Renal pelvis (tissue), 12 donors: ENCODE measurements around the gene CCNE1. TPM values are rescaled to one million over a fixed set of nuclear protein-coding genes. Genes with fewer than 3 reads are reported as not detected.

Experiments used
- DNase-seq: peaks from one replicate; pipeline ENCODE4 v3.0.0-alpha.2; 2013
- long read RNA-seq, 16 experiments: transcript quantifications; one replicate each; lab custom pipeline, GENCODE V29; 2026
- polyA plus RNA-seq, 3 donors: library from polyadenylated mRNA; unstranded; fragments of 120-200 nt; gene quantifications; one replicate each; pipeline ENCODE4 v1.2.1, GENCODE V29; 2013; ENCODE audit not compliant: insufficient read length in 3 of 3

Gene CCNE1
- polyA plus RNA-seq: 1 to 10 TPM; 8.8 to 9.9 (median 9.7) TPM
- long read RNA-seq, donor 1, partial matches to known transcripts: 0 of 2 reads
- long read RNA-seq, donor 1, other reads (novel, unspliced or antisense): 0 of 2 reads
- long read RNA-seq, donor 2, partial matches to known transcripts: 0 of 2 reads
- long read RNA-seq, donor 2, other reads (novel, unspliced or antisense): 0 of 2 reads
- long read RNA-seq, donor 3, partial matches to known transcripts: 0 of 2 reads
- long read RNA-seq, donor 3, other reads (novel, unspliced or antisense): 0 of 2 reads
- long read RNA-seq, donor 4: 0 reads
- long read RNA-seq, donor 5, partial matches to known transcripts: 0 of 1 reads
- long read RNA-seq, donor 5, other reads (novel, unspliced or antisense): 0 of 1 reads
- long read RNA-seq, donor 6: 0 reads
- long read RNA-seq, donor 7, partial matches to known transcripts: 0 of 2 reads
- long read RNA-seq, donor 7, other reads (novel, unspliced or antisense): 0 of 2 reads
- long read RNA-seq, donor 8, partial matches to known transcripts: 0 of 1 reads
- long read RNA-seq, donor 8, other reads (novel, unspliced or antisense): 0 of 1 reads
- long read RNA-seq, donor 9, partial matches to known transcripts: 0 of 2 reads
- long read RNA-seq, donor 9, other reads (novel, unspliced or antisense): 0 of 2 reads
- long read RNA-seq, donor 10, partial matches to known transcripts: 0 of 1 reads
- long read RNA-seq, donor 10, other reads (novel, unspliced or antisense): 0 of 1 reads
- long read RNA-seq, donor 11: 0 reads
- long read RNA-seq, donor 12: 0 reads
- long read RNA-seq, donor 13: 0 reads
- long read RNA-seq, donor 14: 0 reads
- long read RNA-seq, donor 15, partial matches to known transcripts: 0 of 3 reads
- long read RNA-seq, donor 15, other reads (novel, unspliced or antisense): 0 of 3 reads
- long read RNA-seq, donor 16, partial matches to known transcripts: 0 of 2 reads
- long read RNA-seq, donor 16, other reads (novel, unspliced or antisense): 0 of 2 reads

DNA sequence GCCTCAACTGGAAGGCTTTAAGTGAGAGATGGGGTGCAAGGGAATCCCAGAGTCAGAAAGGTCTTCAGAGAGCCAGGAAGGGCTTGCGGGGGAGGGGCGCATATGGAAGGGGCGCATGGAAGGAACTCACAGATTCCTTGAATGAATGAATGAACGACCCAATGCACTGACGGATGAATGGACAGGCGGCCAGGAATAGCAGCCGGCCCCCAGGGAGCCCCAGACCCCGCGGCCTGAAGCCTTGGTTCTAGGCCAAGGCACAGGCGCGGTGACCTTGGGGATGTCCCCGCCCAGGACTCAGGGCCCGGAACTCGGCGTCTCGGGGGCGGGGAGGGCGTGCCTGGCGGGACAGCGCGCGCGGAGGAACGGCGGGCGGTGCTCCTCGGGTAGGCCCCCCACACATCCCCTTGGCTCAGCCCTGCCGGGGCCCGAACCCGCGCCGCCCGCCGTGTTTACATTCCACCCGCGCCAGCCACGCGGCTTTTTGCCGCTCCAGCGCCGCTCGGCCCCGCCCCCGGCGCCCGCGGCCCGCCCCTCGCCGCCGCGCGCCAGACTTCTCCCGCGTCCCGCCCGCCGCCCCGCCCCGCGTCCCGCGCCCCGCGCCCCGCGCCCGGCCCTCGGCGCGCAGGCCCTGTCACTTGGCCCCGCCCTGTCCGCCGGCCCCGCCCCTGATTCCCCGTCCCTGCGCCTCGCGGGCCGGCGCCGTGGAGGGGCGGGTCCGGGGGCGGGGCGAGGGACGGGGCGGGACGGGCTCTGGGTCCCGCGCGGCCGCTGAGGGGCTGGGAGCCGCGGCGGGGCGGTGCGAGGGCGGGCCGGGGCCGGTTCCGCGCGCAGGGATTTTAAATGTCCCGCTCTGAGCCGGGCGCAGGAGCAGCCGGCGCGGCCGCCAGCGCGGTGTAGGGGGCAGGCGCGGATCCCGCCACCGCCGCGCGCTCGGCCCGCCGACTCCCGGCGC, at the start of gene CCNE1:
Gene CCNE1, plus strand, starts transcription at position 867 of the 955 bp plus-strand sequence. CDS start 565 bp downstream, outside the sequence.
- peak; percentile 89 for DNase-seq

DNA sequence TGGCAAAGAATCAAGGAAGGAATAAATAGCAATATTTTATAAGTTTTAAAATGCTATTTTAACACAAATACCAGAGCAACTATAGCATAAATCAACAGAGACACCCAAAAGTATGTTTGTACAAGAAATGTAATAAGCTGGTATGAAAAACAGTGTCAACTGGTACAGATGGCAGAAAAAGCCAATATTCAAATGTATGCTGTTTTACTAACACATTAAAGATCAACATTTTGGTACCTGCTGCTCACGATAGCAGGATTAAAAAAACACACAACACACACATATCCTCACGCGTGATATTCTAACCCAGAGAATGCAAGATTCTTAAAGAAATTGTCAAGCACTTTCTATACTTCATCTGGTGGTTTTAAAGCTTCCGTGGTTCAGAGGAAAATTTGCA, 48.6 kb upstream of the CCNE1 start:
- DNase-seq: no peak

DNA sequence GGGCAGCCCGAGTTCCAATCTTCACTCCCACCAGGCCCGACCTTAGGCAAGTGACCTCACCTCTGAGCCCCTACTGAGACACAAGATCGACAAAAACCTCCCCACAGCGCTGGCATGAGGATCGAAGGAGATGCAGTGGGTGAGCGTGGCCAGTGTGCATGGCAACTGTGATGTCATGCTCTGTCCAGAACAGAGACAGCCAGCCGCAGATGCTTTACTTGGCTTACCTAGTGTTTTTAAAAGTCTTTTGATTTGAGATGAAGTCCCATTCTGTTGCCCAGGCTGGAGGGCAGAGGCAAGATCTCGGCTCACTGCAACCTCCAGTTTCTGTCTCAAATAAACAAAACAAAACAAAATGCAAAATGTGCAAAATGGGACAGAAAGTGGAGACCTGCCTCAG, 47.4 kb upstream of the CCNE1 start:
- DNase-seq: no peak

DNA sequence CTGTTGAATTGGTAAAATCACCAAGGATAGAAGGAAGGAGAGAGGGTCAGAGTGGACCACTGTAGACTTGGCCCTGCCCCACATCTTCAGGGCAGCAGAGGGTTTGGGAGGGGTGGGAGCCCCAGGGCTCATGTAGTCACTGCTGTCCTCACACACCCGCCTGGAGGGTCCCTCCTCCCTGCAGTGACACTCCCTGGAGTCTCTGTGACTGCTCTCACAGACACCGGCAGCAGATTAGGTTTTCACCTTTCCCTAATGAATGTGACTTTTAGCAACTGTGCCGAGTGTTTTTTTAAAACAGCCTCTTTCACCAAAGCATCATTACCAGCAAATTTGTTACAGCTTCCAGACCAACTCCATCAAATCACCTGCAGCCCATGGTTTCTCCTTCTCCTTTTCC, 45.7 kb upstream of the CCNE1 start:
- DNase-seq: no peak

DNA sequence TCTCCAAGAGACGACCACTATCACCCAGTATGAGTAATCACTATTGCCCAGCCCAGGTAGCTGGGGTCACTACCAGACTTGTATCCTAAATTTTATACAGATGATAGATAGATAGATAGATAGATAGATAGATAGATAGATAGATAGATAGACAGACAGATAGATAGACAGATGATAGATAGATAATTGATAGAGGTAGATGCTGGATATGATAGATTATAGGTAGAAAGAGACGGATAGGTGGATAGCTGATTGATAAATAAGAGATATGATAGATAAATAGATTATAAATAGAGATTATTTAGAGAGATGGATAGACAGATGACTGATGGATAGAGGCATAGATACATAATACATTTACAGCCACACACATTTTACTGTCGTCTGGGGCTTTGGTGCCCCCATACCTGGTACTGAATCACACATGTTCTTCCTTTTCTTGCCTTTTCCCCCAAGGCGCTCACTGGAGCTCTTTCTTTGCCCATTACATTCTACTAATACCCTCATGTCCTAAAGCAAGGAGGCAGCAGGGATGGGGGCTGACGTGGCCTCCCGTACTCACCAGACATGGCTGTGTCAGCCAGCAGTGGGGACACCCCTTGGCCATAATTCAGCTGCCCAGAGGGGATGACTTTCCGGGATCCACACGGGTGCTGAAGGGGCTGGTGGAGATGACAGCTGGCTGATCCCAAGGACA, 44.6 kb upstream of the CCNE1 start:
- DNase-seq: no peak

DNA sequence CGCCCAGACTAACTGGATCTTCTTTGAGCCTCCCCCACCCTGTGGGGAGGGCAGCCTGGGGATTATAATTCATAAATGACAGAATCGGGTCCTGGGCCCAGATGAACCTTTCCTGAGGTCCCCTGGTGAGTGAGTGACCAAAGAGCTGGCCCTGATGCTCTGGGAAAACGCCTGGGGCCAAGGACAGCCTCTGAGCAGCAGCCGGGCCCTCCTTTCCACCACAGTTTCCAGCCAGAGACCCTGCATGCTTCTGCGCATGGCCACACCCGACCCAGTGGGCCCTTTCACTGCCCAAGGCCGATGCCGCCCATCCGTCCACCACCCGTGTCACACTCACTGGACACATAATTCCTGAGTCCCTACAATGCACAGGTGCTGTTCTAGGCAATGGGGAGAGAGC, 43.6 kb upstream of the CCNE1 start:
- no peak for DNase-seq

DNA sequence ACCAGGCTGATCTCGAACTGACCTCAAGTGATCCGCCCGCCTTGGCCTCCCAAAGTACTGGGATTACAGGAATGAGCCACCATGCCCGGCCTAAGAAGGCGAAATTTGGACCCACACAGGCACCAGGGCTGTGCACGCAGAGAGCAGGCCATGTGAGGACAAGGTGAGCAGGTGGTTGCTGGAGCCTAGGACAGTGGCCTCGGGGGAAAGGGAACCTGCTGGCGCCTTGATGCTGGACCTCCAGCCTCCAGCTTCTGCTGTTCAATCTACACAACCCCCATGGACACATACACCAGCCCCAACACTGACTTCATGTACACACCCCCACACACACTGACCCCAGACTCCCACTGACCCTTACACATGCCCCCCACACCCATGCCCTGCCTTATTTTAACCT, 41.8 kb upstream of the CCNE1 start:
- no peak for DNase-seq

DNA sequence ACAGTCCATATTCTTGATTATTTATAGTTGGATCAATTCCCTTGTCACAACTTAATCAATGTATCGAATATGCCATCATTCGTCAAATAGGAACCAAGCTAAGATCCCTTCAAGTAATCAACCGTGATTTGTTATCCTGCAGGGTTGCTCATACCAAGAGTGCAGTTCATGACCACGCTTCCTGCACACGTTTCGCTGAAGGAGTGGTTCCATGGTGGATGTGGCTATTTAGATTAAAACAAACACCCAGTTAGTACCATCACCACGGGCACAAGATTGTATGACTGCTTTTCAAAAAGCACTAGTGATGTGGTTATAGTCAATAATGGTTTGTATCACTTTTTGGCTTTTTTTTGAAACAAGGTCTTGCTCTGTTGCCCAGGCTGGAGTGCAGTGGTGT, 41.1 kb upstream of the CCNE1 start:
- no peak for DNase-seq

DNA sequence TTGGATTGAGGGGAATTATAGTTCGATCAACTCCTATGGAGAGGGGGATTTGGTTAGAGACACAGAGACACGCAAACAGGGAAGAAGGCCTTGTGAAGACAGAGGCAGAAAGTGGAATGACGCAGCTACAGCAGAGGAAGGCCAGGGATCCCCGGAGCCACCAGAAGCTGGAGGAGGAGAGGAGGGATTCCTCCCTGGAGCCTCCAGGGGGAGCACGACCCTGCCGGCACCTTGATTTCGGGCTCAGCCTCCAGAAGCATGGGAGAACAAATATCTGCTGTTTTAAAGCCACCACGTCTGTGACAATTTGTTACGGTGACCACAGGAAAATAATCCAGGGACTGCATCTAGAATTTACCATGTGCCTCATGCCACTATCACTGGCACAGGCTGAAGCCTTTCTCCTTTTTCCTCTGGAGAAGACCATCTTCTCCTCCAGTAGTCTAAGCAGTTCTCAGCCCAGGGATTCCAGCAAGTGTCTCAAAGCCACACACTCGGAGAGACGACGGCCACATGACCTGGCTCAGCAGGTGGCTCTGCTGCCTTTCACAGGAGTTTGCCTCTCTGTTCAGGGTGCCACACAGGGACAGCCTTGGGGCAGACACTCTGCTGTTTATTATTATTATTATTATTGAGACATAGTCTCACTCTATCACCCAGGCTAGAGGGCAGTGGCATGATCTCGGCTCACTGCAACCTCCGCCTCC, 39.9 kb upstream of the CCNE1 start:
- peak; percentile 51 for DNase-seq

DNA sequence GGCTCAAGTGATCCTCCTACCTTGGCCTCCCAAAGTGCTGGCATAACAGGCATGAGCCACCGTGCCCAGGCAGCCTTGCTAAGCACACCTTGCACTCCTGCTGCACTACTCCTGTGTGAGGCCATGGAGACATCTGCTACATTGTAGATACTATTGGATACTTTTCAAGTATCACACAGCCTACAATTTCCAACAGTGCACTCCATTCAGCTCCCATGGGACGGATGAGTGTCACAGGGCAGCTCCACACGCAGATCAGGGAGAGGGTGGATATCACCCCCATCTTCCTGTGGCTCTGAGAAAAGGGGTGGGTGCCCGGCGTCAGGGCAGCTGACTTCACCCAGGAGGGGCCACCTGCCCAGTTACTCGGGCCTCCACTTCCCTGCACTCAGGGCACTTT, 39.1 kb upstream of the CCNE1 start:
- no peak for DNase-seq

DNA sequence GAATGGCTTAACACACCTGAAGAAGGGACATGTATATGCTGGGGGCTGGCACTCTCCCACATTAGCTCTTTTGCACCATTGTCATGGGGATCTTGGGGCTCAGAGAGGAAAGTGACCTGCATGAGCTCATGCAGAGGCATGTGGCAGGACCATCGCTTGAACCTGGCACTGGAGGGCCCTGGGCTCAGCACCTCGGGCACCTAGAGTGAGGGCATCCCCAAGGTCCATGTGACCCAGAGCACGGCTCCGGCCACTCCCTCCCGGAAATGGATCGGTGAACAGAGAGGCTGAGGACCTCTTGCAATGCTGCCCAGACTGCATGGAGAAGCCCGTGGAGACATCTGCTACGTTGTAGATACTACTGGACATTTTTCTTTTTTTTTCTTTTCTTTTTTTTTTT, 38.6 kb upstream of the CCNE1 start:
- no peak for DNase-seq

DNA sequence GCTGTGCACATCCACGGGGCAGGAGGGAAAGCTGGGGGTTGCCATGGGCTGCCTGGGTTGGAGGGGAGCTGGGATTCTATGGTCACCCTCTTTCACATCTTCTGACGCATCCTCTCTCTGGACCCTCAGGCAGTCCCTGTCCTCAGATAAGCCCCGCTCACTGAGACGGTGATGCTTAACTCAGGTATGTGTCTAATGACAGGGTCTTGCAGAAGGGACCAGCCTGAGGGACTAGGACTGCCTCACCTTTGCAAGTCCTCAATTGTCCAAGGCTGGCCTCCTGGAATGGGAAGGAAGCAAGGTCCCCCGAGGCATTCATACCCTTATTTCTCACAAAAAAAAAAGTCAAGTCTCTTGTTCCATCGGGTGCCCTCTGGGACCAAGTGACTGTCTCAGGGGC, 37.7 kb upstream of the CCNE1 start:
- DNase-seq: no peak

DNA sequence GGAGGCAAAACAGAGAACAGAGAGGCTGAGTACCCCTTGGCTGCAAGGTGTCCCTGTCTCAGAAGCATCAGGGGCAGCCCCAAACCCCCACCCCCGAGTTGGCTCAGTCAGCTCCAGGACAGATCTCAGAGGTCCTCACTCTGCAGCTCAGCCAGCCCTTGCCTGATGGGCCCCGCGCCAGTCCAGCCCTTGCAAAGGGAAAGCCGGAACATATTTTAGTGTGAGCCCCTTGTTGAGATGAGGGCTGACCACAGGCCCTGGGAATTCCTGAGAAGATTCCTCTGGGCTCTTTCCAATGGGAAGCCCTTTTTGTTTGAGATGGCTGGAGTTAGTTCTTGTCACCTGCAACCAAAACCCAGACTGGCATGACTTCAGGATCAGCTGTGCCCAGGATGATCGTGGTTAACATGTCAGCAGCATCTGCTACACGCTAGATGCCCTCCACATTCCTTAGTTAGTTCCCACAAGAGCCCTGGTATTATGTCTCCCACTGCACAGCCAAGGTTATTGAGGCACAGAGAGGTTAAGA, 33.9 kb upstream of the CCNE1 start:
- DNase-seq: no peak

DNA sequence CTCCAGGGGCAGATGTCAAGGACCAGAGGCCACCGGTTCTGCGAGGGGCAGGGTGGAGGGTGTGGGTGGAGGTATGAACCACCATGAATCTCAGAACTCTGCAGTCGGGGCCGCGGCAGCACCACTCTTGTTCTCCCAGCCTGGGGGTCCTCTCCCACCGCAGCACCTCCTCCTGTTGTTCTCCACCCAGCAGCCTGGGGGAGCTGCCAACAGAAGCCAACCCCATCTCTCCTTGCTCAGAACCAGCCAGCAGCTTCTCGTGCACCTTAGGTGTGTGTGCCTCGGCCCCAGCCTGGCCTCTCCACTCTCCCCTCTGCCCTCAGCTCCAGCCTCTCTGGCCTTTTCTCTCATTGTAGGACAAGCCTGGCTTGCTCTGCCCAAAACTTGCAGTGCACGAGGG, 31.9 kb upstream of the CCNE1 start:
- no peak for DNase-seq

DNA sequence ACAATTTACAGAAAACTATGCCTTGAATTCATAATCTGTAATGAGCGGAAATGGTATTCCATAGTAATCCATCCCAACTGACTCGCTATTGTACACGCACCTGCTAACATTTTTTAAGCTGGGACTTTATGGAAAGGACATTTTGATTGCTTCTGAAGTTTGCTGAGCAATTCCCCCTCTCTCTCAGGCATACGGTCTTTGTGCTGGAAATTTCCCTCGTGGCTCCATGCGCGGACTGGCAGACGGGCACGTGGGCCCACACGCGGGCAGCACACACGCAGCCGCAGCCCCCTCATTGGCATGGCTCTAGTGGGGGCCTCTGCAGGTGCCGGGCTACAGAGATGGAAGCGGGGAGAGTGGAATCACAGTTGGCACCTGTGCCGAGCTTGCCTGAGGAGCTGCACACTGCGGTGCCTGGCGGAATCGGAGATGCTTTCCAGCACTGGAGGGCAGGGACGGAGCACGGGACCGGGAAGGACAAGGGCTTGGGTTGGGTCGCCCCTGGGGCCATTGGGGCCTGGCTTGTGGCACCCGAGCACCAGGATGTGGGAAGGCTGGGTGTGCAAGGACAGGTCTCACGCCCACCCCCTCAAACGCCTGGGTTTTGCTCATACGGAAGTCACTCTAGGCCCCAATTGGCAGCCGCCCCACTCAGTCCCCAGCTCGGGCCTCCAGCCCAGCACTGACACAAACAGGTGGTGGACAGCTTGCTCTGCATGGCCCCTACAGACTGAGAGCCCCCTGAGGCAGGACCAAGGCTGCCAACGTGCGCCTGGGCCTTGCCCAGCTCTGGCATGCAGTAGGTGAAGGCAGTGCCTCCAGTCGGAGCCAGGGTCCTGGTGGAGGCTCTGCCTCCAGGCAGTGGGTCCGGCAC, 30.2 kb upstream of the CCNE1 start:
- no peak for DNase-seq

DNA sequence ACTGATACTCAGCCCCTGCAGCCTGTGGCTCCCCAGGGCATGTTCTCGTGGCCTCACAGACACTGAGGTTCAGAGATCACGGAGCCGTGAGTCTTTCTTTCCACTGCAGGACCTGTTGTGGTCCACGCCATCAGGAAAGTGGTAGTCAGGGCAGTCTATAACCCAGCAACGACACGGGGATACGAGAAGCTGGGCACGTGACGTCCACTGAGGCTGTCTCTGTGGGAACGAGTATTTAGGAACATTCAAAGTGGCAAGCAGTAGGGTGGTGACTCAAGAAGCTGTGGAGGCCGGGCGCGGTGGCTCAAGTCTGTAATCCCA, 29.6 kb upstream of the CCNE1 start:
- no peak for DNase-seq

DNA sequence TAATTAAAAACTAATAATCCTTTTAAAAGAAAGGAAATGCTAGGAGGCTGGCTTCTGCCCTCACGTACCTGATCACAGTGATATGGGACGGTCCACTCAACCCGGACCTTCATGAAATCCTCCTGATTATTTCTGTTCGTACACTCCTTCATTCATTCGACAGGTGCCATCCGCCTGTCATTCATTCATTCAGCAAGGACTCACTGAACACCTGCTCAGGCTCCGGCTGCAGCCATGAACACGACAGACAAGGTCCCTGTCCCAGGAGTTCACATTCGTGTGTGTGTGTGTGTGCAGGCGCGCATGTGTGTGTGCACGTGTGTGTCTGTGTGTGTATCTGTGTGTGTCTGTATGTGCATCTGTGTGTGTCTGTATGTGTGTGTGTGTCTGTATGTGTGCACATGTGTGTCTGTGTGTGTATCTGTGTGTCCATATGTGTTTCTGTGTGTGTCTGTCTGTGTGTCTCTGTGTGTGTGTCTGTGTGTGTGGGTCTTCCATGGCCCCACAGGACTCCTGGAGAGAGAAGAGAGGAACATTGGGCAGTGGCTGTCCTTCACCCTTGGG, 28.1 kb upstream of the CCNE1 start:
- no peak for DNase-seq

DNA sequence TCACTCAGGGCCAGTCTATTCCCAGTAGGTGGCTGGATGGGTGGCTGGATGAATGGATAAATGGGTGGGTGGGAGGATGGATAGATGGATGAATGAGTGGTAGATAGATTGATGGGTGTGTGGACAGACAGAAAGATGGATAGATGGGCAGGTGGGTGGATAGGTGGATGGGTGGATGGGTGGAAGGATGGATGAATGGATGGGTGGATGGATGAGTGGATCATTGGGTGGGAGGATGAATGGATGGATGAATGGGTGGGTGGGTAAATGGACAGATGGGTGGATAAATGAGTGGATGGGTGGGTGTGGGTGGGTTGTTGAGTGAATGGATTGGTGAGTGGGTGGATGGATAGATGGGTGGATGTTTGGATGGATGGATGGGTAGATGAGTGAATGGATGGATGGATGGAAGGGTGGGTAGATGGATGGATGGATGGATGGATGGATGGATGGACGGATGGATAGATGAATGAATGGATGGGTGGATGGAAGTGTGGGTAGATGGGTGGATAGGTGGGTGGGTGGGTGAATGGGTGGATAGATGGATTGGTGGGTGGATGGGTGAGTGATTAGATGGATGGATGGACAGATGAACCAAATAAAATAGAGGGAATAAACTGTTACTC, 27.1 kb upstream of the CCNE1 start:
- DNase-seq: no peak
